GM21367 (cell line): ENCODE results near the gene HIP1.
"Not testable (repeated sequence)": the region's sequence is repeated elsewhere in the genome, so short reads cannot be mapped to it uniquely, and the experiment has no call there.

Experiments
- ATAC-seq: cut with Tn5 transposase; IDR thresholded peaks from one replicate; pipeline ENCODE4 v1.9.1; 2021; ENCODE audit not compliant: unreplicated experiment

The HIP1 gene

GRCh38 chr7:75739796-75740672 is 1.3 kb upstream of the HIP1 start:
- ATAC-seq: no peak

- peak; percentile 89 for ATAC-seq
These were observed 444 bp upstream of the HIP1 start for GRCh38 chr7:75738975-75739795.

- ATAC-seq: no peak
These were observed 711 bp downstream of the HIP1 start for GRCh38 chr7:75737856-75738603.

- no peak for ATAC-seq
These were observed 3.0 kb downstream of the HIP1 start for GRCh38 chr7:75735581-75736350.

GRCh38 chr7:75734586-75735458 is 3.9 kb downstream of the HIP1 start:
- ATAC-seq: no peak

GRCh38 chr7:75732764-75733630 is 5.7 kb downstream of the HIP1 start:
- ATAC-seq: no peak

GRCh38 chr7:75732016-75732521 is 6.7 kb downstream of the HIP1 start:
- ATAC-seq: no peak

- ATAC-seq: no peak
These were observed 8.9 kb downstream of the HIP1 start for GRCh38 chr7:75729851-75730274.

- ATAC-seq: no peak
These were observed 10.7 kb downstream of the HIP1 start for GRCh38 chr7:75727881-75728593.

GRCh38 chr7:75727351-75727750 is 11.4 kb downstream of the HIP1 start:
- not testable (repeated sequence) for ATAC-seq

GRCh38 chr7:75725306-75725705 is 13.4 kb downstream of the HIP1 start:
- no peak for ATAC-seq

- no peak for ATAC-seq
These were observed 15.3 kb downstream of the HIP1 start for GRCh38 chr7:75723444-75723843.

- ATAC-seq: no peak
These were observed 16.4 kb downstream of the HIP1 start for GRCh38 chr7:75722373-75722772.

- not testable (repeated sequence) for ATAC-seq
These were observed 16.8 kb downstream of the HIP1 start for GRCh38 chr7:75721922-75722321.

GRCh38 chr7:75721426-75721825 is 17.3 kb downstream of the HIP1 start:
- no peak for ATAC-seq

GRCh38 chr7:75719626-75720025 is 19.1 kb downstream of the HIP1 start:
- no peak for ATAC-seq

- ATAC-seq: no peak
These were observed 20.2 kb downstream of the HIP1 start for GRCh38 chr7:75718390-75719031.
